ENCODE results near the gene RALGAPA2. TPM values are rescaled to one million over a fixed set of nuclear protein-coding genes. Genes with fewer than 3 reads are reported as not detected.

Gene RALGAPA2
- total RNA-seq, 1 experiment from 2014 or later = 18.2 TPM

DNA sequence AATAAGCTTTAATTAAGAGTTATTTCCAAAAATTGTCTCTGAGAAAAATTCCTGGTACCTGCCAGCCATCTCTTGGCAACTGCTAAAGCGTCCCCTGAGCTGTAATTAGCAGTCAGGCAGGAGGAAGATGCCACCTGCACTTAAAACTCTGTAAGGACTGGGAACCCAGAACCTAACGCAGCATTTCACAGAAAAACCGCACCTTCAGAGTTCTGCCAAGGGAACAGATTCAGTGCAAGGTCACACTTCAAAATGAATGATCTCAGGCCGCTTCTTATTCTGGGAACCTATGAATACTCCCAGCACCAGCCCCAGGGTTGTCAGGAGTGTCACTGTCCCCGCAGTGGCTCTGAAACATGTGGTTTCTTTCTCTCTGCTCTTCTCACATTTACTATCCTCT lies 307.8 kb downstream of the RALGAPA2 start (continued):
- no peak for TF ChIP-seq MXD4 (CRISPR knock-in tag; IDR thresholded peaks at IDR 0.05; ENCODE audit: borderline replicate concordance)
- no peak for TF ChIP-seq ZNF671 (CRISPR knock-in tag; IDR thresholded peaks at IDR 0.05)
- TF ChIP-seq, protein P1, sequence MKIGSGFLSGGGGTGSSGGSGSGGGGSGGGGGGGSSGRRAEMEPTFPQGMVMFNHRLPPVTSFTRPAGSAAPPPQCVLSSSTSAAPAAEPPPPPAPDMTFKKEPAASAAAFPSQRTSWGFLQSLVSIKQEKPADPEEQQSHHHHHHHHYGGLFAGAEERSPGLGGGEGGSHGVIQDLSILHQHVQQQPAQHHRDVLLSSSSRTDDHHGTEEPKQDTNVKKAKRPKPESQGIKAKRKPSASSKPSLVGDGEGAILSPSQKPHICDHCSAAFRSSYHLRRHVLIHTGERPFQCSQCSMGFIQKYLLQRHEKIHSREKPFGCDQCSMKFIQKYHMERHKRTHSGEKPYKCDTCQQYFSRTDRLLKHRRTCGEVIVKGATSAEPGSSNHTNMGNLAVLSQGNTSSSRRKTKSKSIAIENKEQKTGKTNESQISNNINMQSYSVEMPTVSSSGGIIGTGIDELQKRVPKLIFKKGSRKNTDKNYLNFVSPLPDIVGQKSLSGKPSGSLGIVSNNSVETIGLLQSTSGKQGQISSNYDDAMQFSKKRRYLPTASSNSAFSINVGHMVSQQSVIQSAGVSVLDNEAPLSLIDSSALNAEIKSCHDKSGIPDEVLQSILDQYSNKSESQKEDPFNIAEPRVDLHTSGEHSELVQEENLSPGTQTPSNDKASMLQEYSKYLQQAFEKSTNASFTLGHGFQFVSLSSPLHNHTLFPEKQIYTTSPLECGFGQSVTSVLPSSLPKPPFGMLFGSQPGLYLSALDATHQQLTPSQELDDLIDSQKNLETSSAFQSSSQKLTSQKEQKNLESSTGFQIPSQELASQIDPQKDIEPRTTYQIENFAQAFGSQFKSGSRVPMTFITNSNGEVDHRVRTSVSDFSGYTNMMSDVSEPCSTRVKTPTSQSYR (CRISPR knock-in tag; IDR thresholded peaks at IDR 0.05) = no peak
- no peak for TF ChIP-seq NR1H2 (CRISPR knock-in tag; IDR thresholded peaks at IDR 0.05)
- no peak for TF ChIP-seq MYBL2 (CRISPR knock-in tag; IDR thresholded peaks at IDR 0.05)

DNA sequence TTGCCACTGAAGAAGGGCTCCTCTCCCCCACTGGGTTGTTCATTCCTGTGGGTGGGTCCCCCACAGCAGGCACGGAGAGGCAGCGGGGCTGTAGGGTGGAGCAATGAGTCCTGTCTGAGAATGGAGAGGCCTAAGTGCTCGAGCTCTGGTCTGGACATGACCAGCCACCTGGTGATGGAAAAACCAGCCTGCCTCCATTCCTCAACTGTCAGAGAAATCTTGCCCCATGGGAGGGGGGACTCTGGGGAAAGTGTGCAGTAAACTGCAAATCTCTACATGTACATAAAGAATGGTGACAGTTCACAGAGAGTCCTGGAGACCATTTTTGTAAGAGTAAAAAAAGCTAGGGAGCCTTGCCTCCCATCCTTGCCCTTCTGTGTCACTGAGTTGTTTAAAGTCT lies 310.5 kb downstream of the RALGAPA2 start:
- no peak for ATAC-seq
- CTCF ChIA-PET = no interaction called here
- no peaks in the 10 kb centered on the region for H3K27me3 Mint-ChIP-seq (ENCODE audit: low read depth)
- no peak for TF ChIP-seq TP53 (CRISPR knock-in tag; IDR thresholded peaks at IDR 0.05)
- TF ChIP-seq, protein P2, sequence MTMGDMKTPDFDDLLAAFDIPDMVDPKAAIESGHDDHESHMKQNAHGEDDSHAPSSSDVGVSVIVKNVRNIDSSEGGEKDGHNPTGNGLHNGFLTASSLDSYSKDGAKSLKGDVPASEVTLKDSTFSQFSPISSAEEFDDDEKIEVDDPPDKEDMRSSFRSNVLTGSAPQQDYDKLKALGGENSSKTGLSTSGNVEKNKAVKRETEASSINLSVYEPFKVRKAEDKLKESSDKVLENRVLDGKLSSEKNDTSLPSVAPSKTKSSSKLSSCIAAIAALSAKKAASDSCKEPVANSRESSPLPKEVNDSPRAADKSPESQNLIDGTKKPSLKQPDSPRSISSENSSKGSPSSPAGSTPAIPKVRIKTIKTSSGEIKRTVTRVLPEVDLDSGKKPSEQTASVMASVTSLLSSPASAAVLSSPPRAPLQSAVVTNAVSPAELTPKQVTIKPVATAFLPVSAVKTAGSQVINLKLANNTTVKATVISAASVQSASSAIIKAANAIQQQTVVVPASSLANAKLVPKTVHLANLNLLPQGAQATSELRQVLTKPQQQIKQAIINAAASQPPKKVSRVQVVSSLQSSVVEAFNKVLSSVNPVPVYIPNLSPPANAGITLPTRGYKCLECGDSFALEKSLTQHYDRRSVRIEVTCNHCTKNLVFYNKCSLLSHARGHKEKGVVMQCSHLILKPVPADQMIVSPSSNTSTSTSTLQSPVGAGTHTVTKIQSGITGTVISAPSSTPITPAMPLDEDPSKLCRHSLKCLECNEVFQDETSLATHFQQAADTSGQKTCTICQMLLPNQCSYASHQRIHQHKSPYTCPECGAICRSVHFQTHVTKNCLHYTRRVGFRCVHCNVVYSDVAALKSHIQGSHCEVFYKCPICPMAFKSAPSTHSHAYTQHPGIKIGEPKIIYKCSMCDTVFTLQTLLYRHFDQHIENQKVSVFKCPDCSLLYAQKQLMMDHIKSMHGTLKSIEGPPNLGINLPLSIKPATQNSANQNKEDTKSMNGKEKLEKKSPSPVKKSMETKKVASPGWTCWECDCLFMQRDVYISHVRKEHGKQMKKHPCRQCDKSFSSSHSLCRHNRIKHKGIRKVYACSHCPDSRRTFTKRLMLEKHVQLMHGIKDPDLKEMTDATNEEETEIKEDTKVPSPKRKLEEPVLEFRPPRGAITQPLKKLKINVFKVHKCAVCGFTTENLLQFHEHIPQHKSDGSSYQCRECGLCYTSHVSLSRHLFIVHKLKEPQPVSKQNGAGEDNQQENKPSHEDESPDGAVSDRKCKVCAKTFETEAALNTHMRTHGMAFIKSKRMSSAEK (CRISPR knock-in tag; IDR thresholded peaks at IDR 0.05; ENCODE audit: borderline replicate concordance) = no peak
- TF ChIP-seq, protein P1 (CRISPR knock-in tag; IDR thresholded peaks at IDR 0.05) = no peak
- TF ChIP-seq KAT7 (CRISPR knock-in tag; IDR thresholded peaks at IDR 0.05; ENCODE audit: borderline replicate concordance) = no peak
- TF ChIP-seq, protein P3, sequence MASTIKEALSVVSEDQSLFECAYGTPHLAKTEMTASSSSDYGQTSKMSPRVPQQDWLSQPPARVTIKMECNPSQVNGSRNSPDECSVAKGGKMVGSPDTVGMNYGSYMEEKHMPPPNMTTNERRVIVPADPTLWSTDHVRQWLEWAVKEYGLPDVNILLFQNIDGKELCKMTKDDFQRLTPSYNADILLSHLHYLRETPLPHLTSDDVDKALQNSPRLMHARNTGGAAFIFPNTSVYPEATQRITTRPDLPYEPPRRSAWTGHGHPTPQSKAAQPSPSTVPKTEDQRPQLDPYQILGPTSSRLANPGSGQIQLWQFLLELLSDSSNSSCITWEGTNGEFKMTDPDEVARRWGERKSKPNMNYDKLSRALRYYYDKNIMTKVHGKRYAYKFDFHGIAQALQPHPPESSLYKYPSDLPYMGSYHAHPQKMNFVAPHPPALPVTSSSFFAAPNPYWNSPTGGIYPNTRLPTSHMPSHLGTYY (CRISPR knock-in tag; IDR thresholded peaks at IDR 0.05) = no peak
- no peak for TF ChIP-seq FOXK1 (CRISPR knock-in tag; IDR thresholded peaks at IDR 0.05)
- no peak for TF ChIP-seq RELA (CRISPR knock-in tag; IDR thresholded peaks at IDR 0.05; ENCODE audit: borderline replicate concordance)
- TF ChIP-seq, protein P4, sequence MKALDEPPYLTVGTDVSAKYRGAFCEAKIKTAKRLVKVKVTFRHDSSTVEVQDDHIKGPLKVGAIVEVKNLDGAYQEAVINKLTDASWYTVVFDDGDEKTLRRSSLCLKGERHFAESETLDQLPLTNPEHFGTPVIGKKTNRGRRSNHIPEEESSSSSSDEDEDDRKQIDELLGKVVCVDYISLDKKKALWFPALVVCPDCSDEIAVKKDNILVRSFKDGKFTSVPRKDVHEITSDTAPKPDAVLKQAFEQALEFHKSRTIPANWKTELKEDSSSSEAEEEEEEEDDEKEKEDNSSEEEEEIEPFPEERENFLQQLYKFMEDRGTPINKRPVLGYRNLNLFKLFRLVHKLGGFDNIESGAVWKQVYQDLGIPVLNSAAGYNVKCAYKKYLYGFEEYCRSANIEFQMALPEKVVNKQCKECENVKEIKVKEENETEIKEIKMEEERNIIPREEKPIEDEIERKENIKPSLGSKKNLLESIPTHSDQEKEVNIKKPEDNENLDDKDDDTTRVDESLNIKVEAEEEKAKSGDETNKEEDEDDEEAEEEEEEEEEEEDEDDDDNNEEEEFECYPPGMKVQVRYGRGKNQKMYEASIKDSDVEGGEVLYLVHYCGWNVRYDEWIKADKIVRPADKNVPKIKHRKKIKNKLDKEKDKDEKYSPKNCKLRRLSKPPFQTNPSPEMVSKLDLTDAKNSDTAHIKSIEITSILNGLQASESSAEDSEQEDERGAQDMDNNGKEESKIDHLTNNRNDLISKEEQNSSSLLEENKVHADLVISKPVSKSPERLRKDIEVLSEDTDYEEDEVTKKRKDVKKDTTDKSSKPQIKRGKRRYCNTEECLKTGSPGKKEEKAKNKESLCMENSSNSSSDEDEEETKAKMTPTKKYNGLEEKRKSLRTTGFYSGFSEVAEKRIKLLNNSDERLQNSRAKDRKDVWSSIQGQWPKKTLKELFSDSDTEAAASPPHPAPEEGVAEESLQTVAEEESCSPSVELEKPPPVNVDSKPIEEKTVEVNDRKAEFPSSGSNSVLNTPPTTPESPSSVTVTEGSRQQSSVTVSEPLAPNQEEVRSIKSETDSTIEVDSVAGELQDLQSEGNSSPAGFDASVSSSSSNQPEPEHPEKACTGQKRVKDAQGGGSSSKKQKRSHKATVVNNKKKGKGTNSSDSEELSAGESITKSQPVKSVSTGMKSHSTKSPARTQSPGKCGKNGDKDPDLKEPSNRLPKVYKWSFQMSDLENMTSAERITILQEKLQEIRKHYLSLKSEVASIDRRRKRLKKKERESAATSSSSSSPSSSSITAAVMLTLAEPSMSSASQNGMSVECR (CRISPR knock-in tag; IDR thresholded peaks at IDR 0.05; ENCODE audit: borderline replicate concordance) = no peak
- TF ChIP-seq CBFB (CRISPR knock-in tag; IDR thresholded peaks at IDR 0.05; ENCODE audit: low read depth) = no peak
- TF ChIP-seq ZNF512 (CRISPR knock-in tag; IDR thresholded peaks at IDR 0.05; ENCODE audit: borderline replicate concordance) = no peak
- TF ChIP-seq TEAD1 (CRISPR knock-in tag; IDR thresholded peaks at IDR 0.05) = no peak
- TF ChIP-seq ZNF671 (CRISPR knock-in tag; IDR thresholded peaks at IDR 0.05) = no peak
- TF ChIP-seq ATF2 (CRISPR knock-in tag; IDR thresholded peaks at IDR 0.05; ENCODE audit: borderline replicate concordance, low read depth) = no peak
- TF ChIP-seq GABPB1 (CRISPR knock-in tag; IDR thresholded peaks at IDR 0.05) = no peak

More for the DNA sequence above, 310.5 kb downstream of the RALGAPA2 start:
- POLR2A ChIA-PET = no interaction called here
- H3K36me3 Mint-ChIP-seq = no peaks in the 10 kb centered on the region
- no peaks in the 10 kb centered on the region for H3K9me3 Mint-ChIP-seq
- H3K4me1 Mint-ChIP-seq = peaks cover 16% of the 10 kb centered on the region
- DNase-seq (ENCODE audit: low spot score) = no peak
- no peak overlapping the region for H3K4me3 Mint-ChIP-seq
- H3K27ac Mint-ChIP-seq = no peak overlapping the region
